Endothelial cell of umbilical vein (primary cell): ENCODE data around the gene SLC38A10. TPM values are rescaled to one million over a fixed set of nuclear protein-coding genes. Genes with fewer than 3 reads are reported as not detected.
"Not testable (repeated sequence)": the region's sequence is repeated elsewhere in the genome, so short reads cannot be mapped to it uniquely, and the experiment has no call there.

Experiments used
- BruUV-seq: library from RNA; stranded (reverse); fragments of 400-500 nt; replicated peaks from 2 replicates; lab custom pipeline; 2021; lab: Mats Ljungman, UMichigan
- CTCF ChIA-PET: fragments of 300-600, 350-600 bp; sonication (Branson Sonifier 250); formaldehyde crosslinking; loops from one replicate; lab custom pipeline; 2021; ENCODE audit warnings: antibody characterized with exemption, inconsistent platforms; lab: Charles Lee
- POLR2A ChIA-PET: fragments of 300-600, 350-600 bp; sonication (Branson Sonifier 250); formaldehyde crosslinking; loops from one replicate; lab custom pipeline; 2021; ENCODE audit warnings: antibody characterized with exemption, inconsistent platforms; lab: Charles Lee
- DNase-seq: peaks from one replicate; pipeline ENCODE4 v3.0.0-alpha.2; 2011; ENCODE audit warnings: low read depth, low spot score
- FAIRE-seq: peaks from 2 replicates; lab custom pipeline; 2011; peaks lifted over from hg19 to GRCh38; lab: Jason Lieb, UNC
- H2AFZ ChIP-seq: 2 replicates; pipeline ENCODE4 v1.6.0; 2012; ENCODE audit warnings: low read depth, low read length, control low read depth, inconsistent platforms
- H3K27ac ChIP-seq: 2 replicates; pipeline ENCODE4 v1.5.1; 2011; ENCODE audit warnings: low read depth, mild to moderate bottlenecking, control low read depth, low read length, moderate library complexity; ENCODE audit not compliant: insufficient read depth
- H3K27me3 ChIP-seq, 2 experiments: 2 replicates each; pipeline versions ENCODE4 v1.6.0 to v1.6.1; 2011; ENCODE audit warnings: low read length in 2 of 2, mixed read lengths in 1 of 2; ENCODE audit not compliant: control insufficient read depth in 2 of 2, insufficient read depth in 2 of 2
- H3K36me3 ChIP-seq, 2 experiments: 2 replicates in 1 of 2; 3 replicates in 1 of 2; pipeline ENCODE4 v1.5.1; 2011; ENCODE audit warnings: low read length in 2 of 2, mild to moderate bottlenecking in 1 of 2, moderate library complexity in 1 of 2; ENCODE audit not compliant: control insufficient read depth in 2 of 2, insufficient read depth in 2 of 2; ENCODE audit errors: extremely low read depth in 1 of 2
- H3K4me1 ChIP-seq: 3 replicates; pipeline ENCODE4 v1.5.1; 2011; ENCODE audit warnings: mild to moderate bottlenecking, low read length; ENCODE audit not compliant: control insufficient read depth, insufficient read depth; ENCODE audit errors: extremely low read depth
- H3K4me2 ChIP-seq: 2 replicates; pipeline ENCODE4 v1.6.1; 2011; ENCODE audit warnings: low read length, control low read depth, mixed read lengths; ENCODE audit not compliant: insufficient read depth
- H3K4me3 ChIP-seq, 3 experiments: fragments of 200-600 bp in 1 of 3; sonication (generic), shearing (Covaris generic) in 1 of 3; replicated peaks in 1 of 3; 2 replicates each; pipeline ENCODE4 v1.5.1; 2011 to 2016; ENCODE audit warnings: control low read depth in 3 of 3, low read length in 3 of 3, mild to moderate bottlenecking in 2 of 3, inconsistent platforms in 1 of 3, low read depth in 1 of 3, moderate library complexity in 1 of 3; ENCODE audit not compliant: insufficient read depth in 1 of 3
- H3K79me2 ChIP-seq: 2 replicates; pipeline ENCODE4 v1.6.0; 2012; ENCODE audit warnings: low read length, inconsistent platforms; ENCODE audit not compliant: control insufficient read depth, insufficient read depth
- H3K9ac ChIP-seq: replicated peaks from 2 replicates; pipeline ENCODE3; 2011; ENCODE audit warnings: low read length, control low read depth; ENCODE audit not compliant: insufficient read depth; ENCODE audit errors: extremely low read depth
- H3K9me1 ChIP-seq: replicated peaks from 3 replicates; pipeline ENCODE4 v1.6.0; 2011; ENCODE audit warnings: mild to moderate bottlenecking, low read length; ENCODE audit not compliant: control insufficient read depth, insufficient read depth; ENCODE audit errors: extremely low read depth
- H3K9me3 ChIP-seq: replicated peaks from 2 replicates; pipeline ENCODE4 v1.5.1; 2012; ENCODE audit warnings: low read length, inconsistent platforms; ENCODE audit not compliant: control insufficient read depth, insufficient read depth
- H4K20me1 ChIP-seq: replicated peaks from 2 replicates; pipeline ENCODE3; 2011; ENCODE audit warnings: mild to moderate bottlenecking, low read length; ENCODE audit not compliant: control insufficient read depth, insufficient read depth; ENCODE audit errors: extremely low read depth
- CTCF ChIP-seq, 2 donors: IDR thresholded peaks; 1 replicate in 1 of 2; 2 replicates in 1 of 2; pipeline ENCODE4 v1.5.1; 2011; ENCODE audit warnings: low read length in 2 of 2, mild to moderate bottlenecking in 2 of 2, moderate library complexity in 2 of 2, control low read depth in 1 of 2, inconsistent platforms in 1 of 2, low read depth in 1 of 2; ENCODE audit not compliant: insufficient read depth in 1 of 2; ENCODE audit errors: extremely low read depth in 1 of 2
- EZH2 ChIP-seq: IDR thresholded peaks from 2 replicates; pipeline ENCODE4 v1.6.1; 2012; ENCODE audit warnings: borderline replicate concordance, low read depth, mild to moderate bottlenecking, moderate library complexity, low read length, inconsistent platforms; ENCODE audit not compliant: severe bottlenecking
- FOS ChIP-seq: IDR thresholded peaks from 2 replicates; pipeline ENCODE4 v1.6.1; 2011; ENCODE audit warnings: mild to moderate bottlenecking, low read length, moderate library complexity, borderline replicate concordance; ENCODE audit not compliant: insufficient read depth
- GATA2 ChIP-seq: IDR thresholded peaks from 2 replicates; pipeline ENCODE4 v1.7.0; 2011; ENCODE audit warnings: low read depth, mild to moderate bottlenecking, moderate library complexity, mixed read lengths, low read length; ENCODE audit not compliant: insufficient read length, insufficient read depth
- JUN ChIP-seq: IDR thresholded peaks from 2 replicates; pipeline ENCODE4 v1.6.1; 2011; ENCODE audit warnings: borderline replicate concordance, low read depth; ENCODE audit not compliant: insufficient read length, insufficient read depth
- MAX ChIP-seq: IDR thresholded peaks from 2 replicates; pipeline ENCODE4 v1.6.1; 2011; ENCODE audit not compliant: insufficient read depth, insufficient read length
- MYC ChIP-seq: IDR thresholded peaks from one replicate; pipeline ENCODE4 v1.6.1; 2011; ENCODE audit warnings: mild to moderate bottlenecking, low read depth, low read length
- POLR2A ChIP-seq: IDR thresholded peaks from 2 replicates; pipeline ENCODE4 v1.6.1; 2012; ENCODE audit warnings: low read depth, mild to moderate bottlenecking, control low read depth, low read length
- POLR2AphosphoS5 ChIP-seq: IDR thresholded peaks from 2 replicates; pipeline ENCODE4 v1.6.1; 2012; ENCODE audit warnings: low read depth, mild to moderate bottlenecking, control low read depth, low read length, moderate library complexity; ENCODE audit not compliant: insufficient read depth
- dilution Hi-C: fragments of 300-500 bp; cut with MboI; formaldehyde crosslinking; loops from one replicate; pipeline ENCODE4 v1.15.0; 2019; ENCODE audit warnings: low sequenced_read_pairs; ENCODE audit not compliant: extremely low pct_ligation_motif_present
- intact Hi-C: fragments of 100-400 bp; cut with micrococcal nuclease; formaldehyde crosslinking; loops from one replicate; pipeline ENCODE4 v1.10.0; 2022
- polyA plus RNA-seq, 4 experiments: library from polyadenylated mRNA; depleted of rRNA in 3 of 4; stranded (reverse) in 3 of 4; unstranded in 1 of 4; fragments of >200 nt; gene quantifications; 2 replicates each; pipeline versions ENCODE4 v1.2.1 to v1.2.3, GENCODE V29; 2011 to 2012; ENCODE audit warnings: missing spikeins in 1 of 4
- total RNA-seq: library from RNA; stranded (reverse); gene quantifications from 2 replicates; pipeline ENCODE4 v1.2.3, GENCODE V29; 2021

Gene SLC38A10
- total and polyA plus RNA-seq, 2 donors (not counting 3 experiments of a cell fraction or from before 2014, with no cell fraction given), result 72.7 to 113 TPM

GRCh38 chr17:81228420-81228819 is 66.7 kb downstream of the SLC38A10 start:
- H3K4me1 ChIP-seq, result peaks cover 3% of the 10 kb centered on the region
- no peaks in the 10 kb centered on the region for H3K27me3 ChIP-seq
- no peak overlapping the region for H2AFZ ChIP-seq
- dilution Hi-C loops, result no loop called here
- H3K9me3 ChIP-seq, result no peaks in the 10 kb centered on the region
- no peaks in the 10 kb centered on the region for H4K20me1 ChIP-seq
- no peak overlapping the region for H3K9ac ChIP-seq
- TF ChIP-seq EZH2 (no peak), MYC (no peak), FOS (no peak), CTCF (IDR thresholded peaks at IDR 0.05; ENCODE audit: extremely low read depth in 1 of 2, insufficient read depth in 1 of 2, low read depth in 1 of 2, low read length in 2 of 2) (no peak), GATA2 (no peak), JUN (no peak), MAX (no peak), POLR2A (no peak), POLR2AphosphoS5 (no peak)
- DNase-seq, result no peak
- H3K9me1 ChIP-seq, result no peaks in the 10 kb centered on the region
- H3K79me2 ChIP-seq, result no peaks in the 10 kb centered on the region
- no peak overlapping the region for H3K4me2 ChIP-seq
- peaks cover 0 to 33% of the 10 kb centered on the region in 2 experiments for H3K36me3 ChIP-seq
- no peak for FAIRE-seq
- ChIA-PET CTCF (interaction anchor here (1.1 kb wide), 1 partner anchor 86 kb away, joined by 4 read pairs; no protein-coding TSS in a partner anchor), POLR2A (no interaction called here)
- TSS peak; percentile 28 for BruUV-seq
- H3K27ac ChIP-seq, result no peak overlapping the region
- no peak overlapping the region for H3K4me3 ChIP-seq
- intact Hi-C loops, result no loop called here

- H2AFZ ChIP-seq, intact Hi-C loops, H4K20me1 ChIP-seq, H3K9me1 ChIP-seq, H3K27ac ChIP-seq, H3K27me3 ChIP-seq, FAIRE-seq, H3K4me3 ChIP-seq, H3K4me1 ChIP-seq, POLR2A ChIA-PET, BruUV-seq, H3K9ac ChIP-seq, DNase-seq, dilution Hi-C loops, H3K4me2 ChIP-seq, H3K79me2 ChIP-seq, H3K9me3 ChIP-seq: not testable (repeated sequence)
- H3K36me3 ChIP-seq, result peaks cover 0 to 27% of the 10 kb centered on the region in 2 experiments
- CTCF ChIA-PET, result interaction anchor here (1.1 kb wide), 1 partner anchor 85 kb away, joined by 7 read pairs; no protein-coding TSS in a partner anchor
Observed at GRCh38 chr17:81227630-81228029, 67.5 kb downstream of the SLC38A10 start.
